Uterus (tissue), 4 donors: ENCODE results near the gene TMEM151A. TPM values are rescaled to one million over a fixed set of nuclear protein-coding genes. Genes with fewer than 3 reads are reported as not detected.
"Not testable (repeated sequence)": the region's sequence is repeated elsewhere in the genome, so short reads cannot be mapped to it uniquely, and the experiment has no call there.

Experiments
- DNase-seq, 2 donors: peaks; one replicate each; pipeline ENCODE4 v3.0.0-alpha.2; 2019 to 2020
- H3K27ac ChIP-seq, 2 donors: fragments of 200-600 bp; sonication (generic); 1 replicate in 1 of 2; 2 replicates in 1 of 2; pipeline ENCODE4 v1.5.1; 2016 to 2018
- H3K27me3 ChIP-seq, 2 donors: fragments of 200-600 bp; sonication (generic); one replicate each; pipeline ENCODE4 v1.5.1; 2018 to 2019; ENCODE audit warnings: control low read depth in 1 of 2
- H3K36me3 ChIP-seq, 2 donors: fragments of 200-600 bp; sonication (generic); one replicate each; pipeline ENCODE4 v1.5.1; 2019; ENCODE audit warnings: control low read depth in 1 of 2
- H3K4me1 ChIP-seq, 2 donors: fragments of 200-600 bp; sonication (generic); one replicate each; pipeline ENCODE4 v1.5.1; 2018 to 2019; ENCODE audit warnings: control low read depth in 1 of 2
- H3K4me3 ChIP-seq, 2 donors: fragments of 200-600 bp; sonication (generic); 1 replicate in 1 of 2; 2 replicates in 1 of 2; pipeline ENCODE4 v1.5.1; 2018 to 2019; ENCODE audit warnings: mild to moderate bottlenecking in 1 of 2
- H3K9me3 ChIP-seq, 2 donors: fragments of 200-600 bp; sonication (generic); one replicate each; pipeline ENCODE4 v1.5.1; 2019; ENCODE audit warnings: control low read depth in 1 of 2
- POLR2A ChIP-seq, 2 donors: fragments of 450-650 bp; IDR thresholded peaks; one replicate each; pipeline ENCODE4 v1.6.1; 2016; ENCODE audit warnings: antibody characterized with exemption in 2 of 2, mild to moderate bottlenecking in 1 of 2, moderate library complexity in 1 of 2
- intact Hi-C: fragments of 100-400 bp; cut with DNase I; formaldehyde crosslinking; loops from one replicate; pipeline ENCODE4 v1.15.1; 2023; ENCODE audit warnings: low total_unique reads
- total RNA-seq, 4 donors: library from RNA; depleted of rRNA in 3 of 4; stranded (reverse); fragments of >200 nt in 3 of 4; gene quantifications; one replicate each; pipeline versions ENCODE4 v1.1.0 to v1.2.4, GENCODE V29; 2014 to 2023
- TF ChIP-seq, protein P1 (sequence below), 4 experiments: fragments of 200-600 bp in 2 of 4; fragments of 450-650 bp in 2 of 4; sonication (generic) in 2 of 4; IDR thresholded peaks; one replicate each; pipeline ENCODE4 v1.5.1; 2016 to 2019; ENCODE audit warnings: antibody characterized with exemption in 4 of 4, mild to moderate bottlenecking in 2 of 4, moderate library complexity in 1 of 4
- donor health status: DM: yes; HTN: yes; CAD: no.

Gene TMEM151A
- total RNA-seq, 4 donors from 2014 or later: 0.27 TPM; not detected in 3

GRCh38 chr11:66271816-66272215 is 19.9 kb upstream of the TMEM151A start:
- intact Hi-C loops: no loop called here
- Histone ChIP-seq H3K4me3 (no peak overlapping the region), H3K4me1 (peaks cover 6 to 7% of the 10 kb centered on the region in 2 donors), H3K9me3 (no peaks in the 10 kb centered on the region), H3K27ac (no peak overlapping the region), H3K36me3 (no peaks in the 10 kb centered on the region), H3K27me3 (no peaks in the 10 kb centered on the region)
- no peak for DNase-seq
- TF ChIP-seq POLR2A (IDR thresholded peaks at IDR 0.05): no peak
- TF ChIP-seq, protein P1, sequence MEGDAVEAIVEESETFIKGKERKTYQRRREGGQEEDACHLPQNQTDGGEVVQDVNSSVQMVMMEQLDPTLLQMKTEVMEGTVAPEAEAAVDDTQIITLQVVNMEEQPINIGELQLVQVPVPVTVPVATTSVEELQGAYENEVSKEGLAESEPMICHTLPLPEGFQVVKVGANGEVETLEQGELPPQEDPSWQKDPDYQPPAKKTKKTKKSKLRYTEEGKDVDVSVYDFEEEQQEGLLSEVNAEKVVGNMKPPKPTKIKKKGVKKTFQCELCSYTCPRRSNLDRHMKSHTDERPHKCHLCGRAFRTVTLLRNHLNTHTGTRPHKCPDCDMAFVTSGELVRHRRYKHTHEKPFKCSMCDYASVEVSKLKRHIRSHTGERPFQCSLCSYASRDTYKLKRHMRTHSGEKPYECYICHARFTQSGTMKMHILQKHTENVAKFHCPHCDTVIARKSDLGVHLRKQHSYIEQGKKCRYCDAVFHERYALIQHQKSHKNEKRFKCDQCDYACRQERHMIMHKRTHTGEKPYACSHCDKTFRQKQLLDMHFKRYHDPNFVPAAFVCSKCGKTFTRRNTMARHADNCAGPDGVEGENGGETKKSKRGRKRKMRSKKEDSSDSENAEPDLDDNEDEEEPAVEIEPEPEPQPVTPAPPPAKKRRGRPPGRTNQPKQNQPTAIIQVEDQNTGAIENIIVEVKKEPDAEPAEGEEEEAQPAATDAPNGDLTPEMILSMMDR (IDR thresholded peaks at IDR 0.05): no peak

DNA sequence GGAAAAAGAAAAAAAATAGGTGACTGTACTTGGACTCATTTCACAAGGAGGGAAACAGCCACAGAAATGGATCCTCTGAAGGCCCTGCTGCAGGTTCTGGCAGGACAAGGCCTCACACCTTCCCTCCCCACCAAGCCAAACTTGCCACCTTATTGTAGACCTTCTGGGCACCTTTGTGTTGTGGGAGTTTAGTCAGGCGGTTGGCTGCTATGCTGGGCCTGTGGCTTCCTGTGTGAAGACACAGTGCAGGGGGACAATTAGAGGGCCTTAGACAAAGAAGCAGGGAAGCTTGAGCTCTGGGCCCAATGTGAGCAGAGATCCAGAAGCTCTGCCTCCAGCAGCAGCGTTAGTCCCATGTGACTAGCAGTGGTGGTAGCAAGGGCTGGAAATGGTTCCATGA is 19.1 kb upstream of the TMEM151A start:
- H3K27me3 ChIP-seq: no peaks in the 10 kb centered on the region
- no peaks in the 10 kb centered on the region for H3K36me3 ChIP-seq
- peaks cover 6% of the 10 kb centered on the region in 2 donors for H3K4me1 ChIP-seq
- no peak overlapping the region for H3K4me3 ChIP-seq
- TF ChIP-seq, protein P1 (IDR thresholded peaks at IDR 0.05): no peak
- no peak for TF ChIP-seq POLR2A (IDR thresholded peaks at IDR 0.05)
- DNase-seq: no peak
- no peaks in the 10 kb centered on the region for H3K9me3 ChIP-seq
- intact Hi-C loops: no loop called here
- H3K27ac ChIP-seq: no peak overlapping the region

DNA sequence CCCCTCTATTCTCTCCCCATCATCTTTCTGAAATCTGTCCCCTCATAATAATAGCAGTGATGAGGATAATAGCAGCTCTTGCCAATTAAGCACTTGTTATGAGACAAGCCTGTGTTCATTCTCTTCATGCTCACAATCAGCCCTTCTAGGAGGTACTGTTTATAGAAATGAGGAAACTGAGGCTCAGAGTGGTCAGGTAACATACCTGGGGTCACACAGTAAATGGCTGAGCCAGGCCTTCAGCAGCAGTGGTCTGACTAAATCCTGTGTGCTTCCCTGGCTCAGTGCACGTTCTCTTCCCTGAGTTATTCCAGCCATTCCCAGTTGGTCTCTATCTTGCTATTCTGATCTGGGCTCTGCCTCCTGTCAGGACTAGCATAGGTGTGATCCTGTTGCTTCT is 17.5 kb upstream of the TMEM151A start:
- no peak for DNase-seq
- Histone ChIP-seq H3K4me3 (no peak overlapping the region), H3K4me1 (peaks cover 6 to 16% of the 10 kb centered on the region in 2 donors), H3K27ac (no peak overlapping the region), H3K36me3 (no peaks in the 10 kb centered on the region), H3K27me3 (no peaks in the 10 kb centered on the region), H3K9me3 (no peaks in the 10 kb centered on the region)
- TF ChIP-seq, protein P1 (IDR thresholded peaks at IDR 0.05): no peak
- intact Hi-C loops: no loop called here

- no peak for DNase-seq
- intact Hi-C loops: no loop called here
- Histone ChIP-seq H3K36me3 (no peaks in the 10 kb centered on the region), H3K9me3 (no peaks in the 10 kb centered on the region), H3K4me3 (no peak overlapping the region), H3K27ac (no peak overlapping the region), H3K27me3 (no peaks in the 10 kb centered on the region), H3K4me1 (peaks cover 4 to 10% of the 10 kb centered on the region in 2 donors)
- no peak for TF ChIP-seq POLR2A (IDR thresholded peaks at IDR 0.05)
- TF ChIP-seq, protein P1 (IDR thresholded peaks at IDR 0.05): no peak
Observed at GRCh38 chr11:66275396-66275795, 16.3 kb upstream of the TMEM151A start.

DNA sequence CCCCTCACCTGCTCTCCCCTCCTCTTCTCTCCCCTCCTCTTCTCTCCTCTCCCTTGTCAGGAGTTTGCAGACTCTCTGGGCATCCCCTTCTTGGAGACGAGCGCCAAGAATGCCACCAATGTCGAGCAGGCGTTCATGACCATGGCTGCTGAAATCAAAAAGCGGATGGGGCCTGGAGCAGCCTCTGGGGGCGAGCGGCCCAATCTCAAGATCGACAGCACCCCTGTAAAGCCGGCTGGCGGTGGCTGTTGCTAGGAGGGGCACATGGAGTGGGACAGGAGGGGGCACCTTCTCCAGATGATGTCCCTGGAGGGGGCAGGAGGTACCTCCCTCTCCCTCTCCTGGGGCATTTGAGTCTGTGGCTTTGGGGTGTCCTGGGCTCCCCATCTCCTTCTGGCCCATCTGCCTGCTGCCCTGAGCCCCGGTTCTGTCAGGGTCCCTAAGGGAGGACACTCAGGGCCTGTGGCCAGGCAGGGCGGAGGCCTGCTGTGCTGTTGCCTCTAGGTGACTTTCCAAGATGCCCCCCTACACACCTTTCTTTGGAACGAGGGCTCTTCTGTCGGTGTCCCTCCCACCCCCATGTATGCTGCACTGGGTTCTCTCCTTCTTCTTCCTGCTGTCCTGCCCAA is 15.6 kb upstream of the TMEM151A start:
- Histone ChIP-seq H3K27ac (no peak overlapping the region), H3K4me3 (no peak overlapping the region), H3K9me3 (no peaks in the 10 kb centered on the region), H3K36me3 (no peaks in the 10 kb centered on the region), H3K4me1 (peaks cover 0 to 10% of the 10 kb centered on the region in 2 donors), H3K27me3 (no peaks in the 10 kb centered on the region)
- intact Hi-C loops: no loop called here
- DNase-seq: no peak
- TF ChIP-seq, protein P1 (IDR thresholded peaks at IDR 0.05): no peak
- TF ChIP-seq POLR2A (IDR thresholded peaks at IDR 0.05): no peak

DNA sequence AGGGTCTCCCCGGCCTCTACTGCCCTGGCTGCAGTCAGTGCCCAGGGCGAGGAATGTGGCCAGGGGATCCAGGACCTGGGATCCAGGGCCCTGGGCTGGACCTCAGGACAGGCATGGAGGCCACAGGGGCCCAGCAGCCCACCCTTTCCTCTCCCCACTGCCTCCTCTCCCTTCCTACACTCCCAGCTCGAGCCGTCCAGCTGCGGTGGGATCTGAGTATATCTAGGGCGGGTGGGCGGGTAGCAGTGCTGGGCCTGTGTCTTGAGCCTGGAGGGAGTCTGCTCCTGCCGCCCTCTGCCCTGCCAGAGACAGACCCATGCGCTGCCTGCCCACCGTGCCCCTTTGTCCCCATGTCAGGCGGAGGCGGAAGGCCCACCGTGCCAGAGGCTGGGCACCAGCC is 15.1 kb upstream of the TMEM151A start:
- H3K36me3 ChIP-seq, intact Hi-C loops: not testable (repeated sequence)

GRCh38 chr11:66277064-66277463 is 14.6 kb upstream of the TMEM151A start:
- peak overlapping the region in 1 of 2 donors; percentile 48 for H3K27ac ChIP-seq

More for the DNA sequence above, 15.1 kb upstream of the TMEM151A start:
- not testable (repeated sequence) for H3K4me3 ChIP-seq, H3K27ac ChIP-seq, H3K9me3 ChIP-seq, DNase-seq, H3K27me3 ChIP-seq
- H3K4me1 ChIP-seq: peaks cover 0 to 10% of the 10 kb centered on the region in 2 donors

More at GRCh38 chr11:66277064-66277463, 14.6 kb upstream of the TMEM151A start:
- DNase-seq, intact Hi-C loops, H3K4me3 ChIP-seq, H3K27me3 ChIP-seq, H3K9me3 ChIP-seq, H3K36me3 ChIP-seq: not testable (repeated sequence)
- peaks cover 0 to 10% of the 10 kb centered on the region in 2 donors for H3K4me1 ChIP-seq
